PC-3 (cell line): ENCODE measurements around the gene BMS1. TPM values are rescaled to one million over a fixed set of nuclear protein-coding genes. Genes with fewer than 3 reads are reported as not detected.

Experiments
- ATAC-seq: fragments of 200-7000 bp; cut with Tn5 transposase; 2 replicates; pipeline ENCODE4 v1.9.1; 2020; ENCODE audit warnings: mild to moderate bottlenecking, moderate library complexity
- BruUV-seq: library from RNA; stranded (reverse); fragments of 400-500 nt; replicated peaks from 2 replicates; lab custom pipeline; 2021; lab: Mats Ljungman, UMichigan
- CTCF ChIA-PET: fragments of 300-600 bp; sonication (Branson Sonifier 250); formaldehyde crosslinking; loops from one replicate; lab custom pipeline; 2022; ENCODE audit warnings: antibody characterized with exemption; lab: Charles Lee
- POLR2A ChIA-PET: fragments of 300-600 bp; sonication (Branson Sonifier 250); formaldehyde crosslinking; loops from one replicate; lab custom pipeline; 2022; ENCODE audit warnings: antibody characterized with exemption; ENCODE audit not compliant: unreplicated experiment; lab: Charles Lee
- DNase-seq: peaks from one replicate; pipeline ENCODE4 v3.0.0-alpha.2; 2015
- H2AFZ ChIP-seq: fragments of 300-600 bp; sonication (generic); 2 replicates; pipeline ENCODE4 v1.6.0; 2016; ENCODE audit warnings: antibody characterized with exemption, low read length
- H3F3A ChIP-seq: fragments of 300-600 bp; sonication (generic); one replicate; pipeline ENCODE4 v1.6.0; 2017; ENCODE audit warnings: antibody characterized with exemption, low read length, control low read depth, mild to moderate bottlenecking; ENCODE audit not compliant: unreplicated experiment
- H3K27ac ChIP-seq: fragments of 300-600 bp; sonication (generic); 2 replicates; pipeline ENCODE4 v1.5.1; 2016; ENCODE audit warnings: mild to moderate bottlenecking, low read length
- H3K27me3 ChIP-seq: fragments of 300-600 bp; sonication (generic); 2 replicates; pipeline ENCODE4 v1.6.1; 2016; ENCODE audit warnings: low read length, mixed read lengths
- H3K36me3 ChIP-seq: fragments of 300-600 bp; sonication (generic); 2 replicates; pipeline ENCODE4 v1.6.1; 2016; ENCODE audit warnings: low read depth, mixed run types, low read length, mixed read lengths
- H3K4me1 ChIP-seq: fragments of 300-600 bp; sonication (generic); 2 replicates; pipeline ENCODE4 v1.5.1; 2016; ENCODE audit warnings: low read length; ENCODE audit not compliant: insufficient read depth
- H3K4me2 ChIP-seq: fragments of 300-600 bp; sonication (generic); 2 replicates; pipeline ENCODE4 v1.6.0; 2016; ENCODE audit warnings: low read length
- H3K4me3 ChIP-seq: fragments of 300-600 bp; sonication (generic); 2 replicates; pipeline ENCODE4 v1.5.1; 2016; ENCODE audit warnings: mild to moderate bottlenecking, low read length, mixed read lengths
- H3K79me2 ChIP-seq: fragments of 300-600 bp; sonication (generic); 2 replicates; pipeline ENCODE4 v1.6.1; 2017; ENCODE audit warnings: low read length, mixed read lengths
- H3K9ac ChIP-seq: fragments of 300-600 bp; sonication (generic); 2 replicates; pipeline ENCODE4 v1.6.0; 2016; ENCODE audit warnings: mild to moderate bottlenecking, low read length
- H3K9me2 ChIP-seq: fragments of 300-600 bp; sonication (generic); replicated peaks from 2 replicates; pipeline ENCODE4 v1.6.1; 2016; ENCODE audit warnings: mixed run types, low read length, mixed read lengths
- H3K9me3 ChIP-seq: fragments of 300-600 bp; sonication (generic); 2 replicates; pipeline ENCODE4 v1.6.1; 2016; ENCODE audit warnings: low read length, mixed read lengths
- H4K20me1 ChIP-seq: fragments of 300-600 bp; sonication (generic); 2 replicates; pipeline ENCODE4 v1.6.1; 2016; ENCODE audit warnings: low read length, mixed read lengths
- EZH2 ChIP-seq: fragments of 300-600 bp; sonication (generic); IDR thresholded peaks from one replicate; pipeline ENCODE4 v1.6.1; 2017; ENCODE audit warnings: antibody characterized with exemption, mild to moderate bottlenecking, low read length; ENCODE audit not compliant: unreplicated experiment
- EZH2phosphoT487 ChIP-seq: fragments of 300-600 bp; sonication (generic); IDR thresholded peaks from 2 replicates; pipeline ENCODE4 v1.6.1; 2018; ENCODE audit warnings: mild to moderate bottlenecking, antibody characterized with exemption, low read length, borderline replicate concordance
- intact Hi-C: fragments of 100-400 bp; cut with micrococcal nuclease; formaldehyde crosslinking; loops from 2 replicates; pipeline ENCODE4 v1.9.0; 2023
- total RNA-seq: library from RNA; depleted of rRNA; stranded (reverse); fragments of >200 nt; gene quantifications from 2 replicates; pipeline ENCODE4 v1.2.3, GENCODE V29; 2014
- TF ChIP-seq, protein P1 (sequence below): fragments of 300-600 bp; sonication (generic); conservative IDR thresholded peaks from 2 replicates; pipeline ENCODE4 v1.5.1; 2017; ENCODE audit warnings: antibody characterized with exemption, low read depth, mild to moderate bottlenecking, low read length

BMS1 gene
- total RNA-seq, 1 experiment from 2014 or later, result 36.6 TPM

- no peak overlapping the region for H2AFZ ChIP-seq
- CTCF ChIA-PET, result no interaction called here
- peaks cover 12% of the 10 kb centered on the region for H3K4me1 ChIP-seq
- no peaks in the 10 kb centered on the region for H3K9me3 ChIP-seq
- H3K4me2 ChIP-seq, result no peak overlapping the region
- POLR2A ChIA-PET, result no interaction called here
- intact Hi-C loops, result loop anchor here (10.0 kb wide), 1 partner anchor 201 kb away; no protein-coding TSS in a partner anchor
- H3F3A ChIP-seq, result no peaks in the 10 kb centered on the region
- no peak overlapping the region for H3K4me3 ChIP-seq
- H4K20me1 ChIP-seq, result no peaks in the 10 kb centered on the region
- H3K27ac ChIP-seq, result no peak overlapping the region
- no peaks in the 10 kb centered on the region for H3K36me3 ChIP-seq
- H3K9ac ChIP-seq, result no peak overlapping the region
- H3K9me2 ChIP-seq, result no peaks in the 10 kb centered on the region
- TF ChIP-seq EZH2phosphoT487 (no peak), EZH2 (no peak)
- TF ChIP-seq, protein P1, sequence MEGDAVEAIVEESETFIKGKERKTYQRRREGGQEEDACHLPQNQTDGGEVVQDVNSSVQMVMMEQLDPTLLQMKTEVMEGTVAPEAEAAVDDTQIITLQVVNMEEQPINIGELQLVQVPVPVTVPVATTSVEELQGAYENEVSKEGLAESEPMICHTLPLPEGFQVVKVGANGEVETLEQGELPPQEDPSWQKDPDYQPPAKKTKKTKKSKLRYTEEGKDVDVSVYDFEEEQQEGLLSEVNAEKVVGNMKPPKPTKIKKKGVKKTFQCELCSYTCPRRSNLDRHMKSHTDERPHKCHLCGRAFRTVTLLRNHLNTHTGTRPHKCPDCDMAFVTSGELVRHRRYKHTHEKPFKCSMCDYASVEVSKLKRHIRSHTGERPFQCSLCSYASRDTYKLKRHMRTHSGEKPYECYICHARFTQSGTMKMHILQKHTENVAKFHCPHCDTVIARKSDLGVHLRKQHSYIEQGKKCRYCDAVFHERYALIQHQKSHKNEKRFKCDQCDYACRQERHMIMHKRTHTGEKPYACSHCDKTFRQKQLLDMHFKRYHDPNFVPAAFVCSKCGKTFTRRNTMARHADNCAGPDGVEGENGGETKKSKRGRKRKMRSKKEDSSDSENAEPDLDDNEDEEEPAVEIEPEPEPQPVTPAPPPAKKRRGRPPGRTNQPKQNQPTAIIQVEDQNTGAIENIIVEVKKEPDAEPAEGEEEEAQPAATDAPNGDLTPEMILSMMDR, result no peak
- H3K27me3 ChIP-seq, result peaks cover 45% of the 10 kb centered on the region
- ATAC-seq, result no peak
- H3K79me2 ChIP-seq, result no peaks in the 10 kb centered on the region
- no TSS peak for BruUV-seq
- DNase-seq, result no peak
These were observed 27.0 kb upstream of the BMS1 start for GRCh38 chr10:42755556-42756093.

DNA sequence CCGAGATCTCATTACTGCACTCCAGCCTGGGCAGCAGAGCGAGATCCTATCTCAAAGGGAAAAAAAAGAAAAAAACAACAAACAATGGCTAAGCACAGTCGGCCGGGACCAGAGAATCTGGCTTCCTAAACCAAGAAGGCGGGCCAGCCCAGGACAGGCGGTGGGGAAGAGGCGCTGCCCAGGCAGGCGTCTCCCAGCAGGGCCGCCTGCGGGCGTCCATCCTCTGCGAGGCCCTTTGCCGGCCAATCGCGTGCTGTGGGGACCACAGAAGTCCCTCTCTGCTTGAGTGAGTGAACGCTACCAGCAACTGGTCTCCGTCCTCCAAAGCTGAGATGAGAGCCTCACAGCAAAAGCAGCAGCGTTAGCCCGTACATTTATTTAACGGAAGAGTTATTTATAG, 14.7 kb upstream of the BMS1 start:
- intact Hi-C loops, result no loop called here
- CTCF ChIA-PET, result no interaction called here

More for the DNA sequence above, 14.7 kb upstream of the BMS1 start:
- Histone ChIP-seq H3K79me2 (no peaks in the 10 kb centered on the region), H3K4me1 (0 out of 2 replicates have a peak, but pooled peaks cover 4% of the 10 kb centered on the region), H2AFZ (no peak overlapping the region), H3K36me3 (no peaks in the 10 kb centered on the region), H3K27me3 (peaks cover 19% of the 10 kb centered on the region; the same call in 1 of the 2 replicates), H3K9ac (no peak overlapping the region), H3K9me2 (no peaks in the 10 kb centered on the region), H3K27ac (no peak overlapping the region), H3K4me3 (no peak overlapping the region), H3K4me2 (no peak overlapping the region), H4K20me1 (no peaks in the 10 kb centered on the region), H3F3A (no peaks in the 10 kb centered on the region), H3K9me3 (no peaks in the 10 kb centered on the region)
- no peak for DNase-seq
- POLR2A ChIA-PET, result no interaction called here
- no peak for ATAC-seq
- no peak for TF ChIP-seq EZH2phosphoT487
- TF ChIP-seq, protein P1, result no peak
- TF ChIP-seq EZH2, result no peak
- no TSS peak for BruUV-seq
